Choroid plexus epithelial cell (primary cell): Measurements from ENCODE around the gene CABP5.

Experiments
- DNase-seq: peaks from one replicate; pipeline ENCODE4 v3.0.0-alpha.2; 2010; ENCODE audit warnings: low read depth
- H3K4me3 ChIP-seq: 2 replicates; pipeline ENCODE4 v1.5.1; 2011; ENCODE audit warnings: low read depth, mild to moderate bottlenecking, control low read depth, low read length, moderate library complexity
- CTCF ChIP-seq: conservative IDR thresholded peaks from 2 replicates; pipeline ENCODE4 v1.5.1; 2011; ENCODE audit warnings: low read depth, mild to moderate bottlenecking, control low read depth, inconsistent platforms, low read length, moderate library complexity

The CABP5 gene

GRCh38 chr19:48025480-48025879 is 18.4 kb downstream of the CABP5 start:
- H3K4me3 ChIP-seq = no peak overlapping the region
- no peak for TF ChIP-seq CTCF
- no peak for DNase-seq

GRCh38 chr19:48023518-48023917 is 20.4 kb downstream of the CABP5 start:
- no peak for TF ChIP-seq CTCF
- no peak for DNase-seq
- H3K4me3 ChIP-seq = no peak overlapping the region

- H3K4me3 ChIP-seq = no peak overlapping the region
- DNase-seq = no peak
- no peak for TF ChIP-seq CTCF
These were observed 20.9 kb downstream of the CABP5 start for GRCh38 chr19:48023011-48023410.

GRCh38 chr19:48020686-48021085 is 23.2 kb downstream of the CABP5 start:
- H3K4me3 ChIP-seq = no peak overlapping the region
- TF ChIP-seq CTCF = no peak
- DNase-seq = no peak

GRCh38 chr19:48010932-48011758 is 32.7 kb downstream of the CABP5 start:
- H3K4me3 ChIP-seq = no peak overlapping the region
- DNase-seq = no peak
- no peak for TF ChIP-seq CTCF

- peak; percentile 3 for DNase-seq
- no peak overlapping the region for H3K4me3 ChIP-seq
- peak; percentile 39 for TF ChIP-seq CTCF
These were observed 37.1 kb downstream of the CABP5 start for GRCh38 chr19:48006762-48007161.

- no peak for TF ChIP-seq CTCF
- DNase-seq = no peak
- no peak overlapping the region for H3K4me3 ChIP-seq
These were observed 39.6 kb downstream of the CABP5 start for GRCh38 chr19:48004236-48004635.
